HG03432 (cell line): ENCODE data around the gene SLC7A4.
A peak's percentile ranks its signal among the peaks of the same experiment; 100 is the strongest.
"Not testable (repeated sequence)": the region's sequence is repeated elsewhere in the genome, so short reads cannot be mapped to it uniquely, and the experiment has no call there.

Experiments
- ATAC-seq: cut with Tn5 transposase; IDR thresholded peaks from one replicate; pipeline ENCODE4 v1.9.1; 2021; ENCODE audit warnings: mild to moderate bottlenecking, moderate library complexity; ENCODE audit not compliant: unreplicated experiment

SLC7A4 gene

GRCh38 chr22:21022955-21023614 lies 9.3 kb downstream of the SLC7A4 start:
- ATAC-seq = no peak

DNA sequence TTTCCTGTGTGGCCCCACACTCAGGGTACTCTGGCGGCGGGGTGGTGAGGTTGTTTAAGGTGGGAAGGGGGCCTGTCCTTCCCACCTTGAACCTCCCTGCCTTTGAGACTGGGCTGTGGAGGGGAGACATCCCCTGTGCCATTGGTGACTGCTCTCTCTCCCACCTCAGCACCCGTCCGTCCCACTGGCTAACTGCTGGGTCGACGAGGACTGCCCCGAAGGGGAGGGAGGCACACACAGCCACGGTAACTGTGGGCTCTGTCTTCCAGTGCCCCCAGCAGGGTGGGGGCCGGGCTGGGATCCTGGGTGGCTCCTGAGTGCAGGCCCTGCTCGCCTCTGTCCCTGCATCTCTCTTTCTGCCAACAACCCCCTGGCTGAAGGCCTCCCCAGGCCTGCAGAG lies 9.9 kb downstream of the SLC7A4 start:
- no peak for ATAC-seq

- ATAC-seq = no peak
These were observed 11.4 kb downstream of the SLC7A4 start for GRCh38 chr22:21020802-21021429.

GRCh38 chr22:21018314-21018713 lies 14.0 kb downstream of the SLC7A4 start:
- no peak for ATAC-seq

- no peak for ATAC-seq
These were observed 15.5 kb downstream of the SLC7A4 start for GRCh38 chr22:21016644-21017420.

GRCh38 chr22:21015466-21016006 lies 16.8 kb downstream of the SLC7A4 start:
- ATAC-seq = no peak

- ATAC-seq = no peak
These were observed 17.5 kb downstream of the SLC7A4 start, which contains the start of gene P2RX6 for GRCh38 chr22:21014726-21015465. P2RX6 (plus strand) TSS chr22:21015165; CDS start chr22:21015175, 10 bp downstream.

GRCh38 chr22:21014202-21014725 lies 18.1 kb downstream of the SLC7A4 start:
- ATAC-seq = peak; percentile 88

DNA sequence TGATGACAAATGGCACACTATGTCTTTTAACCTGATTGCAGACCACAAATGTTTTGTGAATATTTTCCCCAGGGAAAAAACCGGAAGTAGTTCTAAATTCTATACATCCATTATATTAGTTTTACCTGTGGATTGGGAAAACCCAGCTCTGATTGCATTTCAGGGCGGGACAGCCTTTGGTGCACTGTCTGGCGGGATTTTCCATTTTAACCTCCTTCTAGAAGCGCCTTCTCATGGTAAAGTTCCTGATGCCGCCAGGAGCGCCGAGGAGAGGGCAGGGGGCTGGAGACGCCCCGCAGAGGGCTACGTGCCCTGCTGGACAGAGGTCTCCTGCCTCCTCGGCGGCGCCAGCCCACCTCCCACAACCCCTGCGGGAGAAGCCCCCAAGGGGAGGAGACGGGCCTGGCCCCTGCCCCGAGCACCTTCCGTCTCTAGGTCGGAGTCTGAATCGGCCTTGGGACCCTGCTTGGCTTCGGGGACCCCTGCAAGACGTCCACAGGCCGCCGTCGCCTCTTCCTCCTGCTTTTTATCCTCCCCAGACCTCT lies 18.6 kb downstream of the SLC7A4 start:
- ATAC-seq = no peak

GRCh38 chr22:21012446-21013407 lies 19.6 kb downstream of the SLC7A4 start:
- ATAC-seq = no peak

- ATAC-seq = no peak
These were observed 21.8 kb downstream of the SLC7A4 start for GRCh38 chr22:21010426-21011113.

DNA sequence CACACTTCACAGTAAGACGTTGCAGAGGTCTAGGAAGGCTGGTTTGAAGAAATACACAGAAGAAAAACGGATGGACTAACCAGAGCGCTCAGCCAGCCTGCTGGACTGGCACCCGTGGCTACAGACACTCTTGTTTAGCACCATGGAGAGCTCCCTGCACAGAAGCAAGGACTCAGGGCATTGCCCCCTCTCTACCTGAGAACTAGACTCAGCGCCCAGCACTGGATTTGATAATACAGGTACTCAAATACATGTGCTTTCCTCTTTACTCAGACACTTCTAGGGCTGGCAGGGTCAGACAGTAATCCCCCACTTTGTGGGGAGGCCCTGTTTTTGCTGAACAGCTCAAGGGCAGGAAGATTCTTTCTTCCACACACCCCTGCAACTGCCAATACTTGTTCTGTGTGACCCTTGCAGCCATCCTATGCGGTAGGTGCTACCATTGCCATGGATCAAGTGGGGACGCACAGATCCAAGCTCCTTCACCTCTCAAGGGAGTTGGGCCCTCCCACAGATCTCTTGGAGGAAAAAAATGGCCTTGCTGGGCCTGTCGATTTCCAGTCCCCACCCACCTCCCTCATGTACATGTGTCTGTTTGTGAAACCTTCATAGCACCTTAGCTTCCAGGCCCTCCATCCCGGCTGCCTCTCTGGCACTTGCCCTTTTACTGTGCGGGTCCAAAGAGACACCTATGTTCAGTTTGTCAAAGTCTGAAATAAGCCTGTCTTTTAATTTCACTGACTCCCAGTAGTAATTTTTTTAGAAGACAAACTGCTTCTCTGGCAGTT lies 22.5 kb downstream of the SLC7A4 start:
- ATAC-seq = no peak

DNA sequence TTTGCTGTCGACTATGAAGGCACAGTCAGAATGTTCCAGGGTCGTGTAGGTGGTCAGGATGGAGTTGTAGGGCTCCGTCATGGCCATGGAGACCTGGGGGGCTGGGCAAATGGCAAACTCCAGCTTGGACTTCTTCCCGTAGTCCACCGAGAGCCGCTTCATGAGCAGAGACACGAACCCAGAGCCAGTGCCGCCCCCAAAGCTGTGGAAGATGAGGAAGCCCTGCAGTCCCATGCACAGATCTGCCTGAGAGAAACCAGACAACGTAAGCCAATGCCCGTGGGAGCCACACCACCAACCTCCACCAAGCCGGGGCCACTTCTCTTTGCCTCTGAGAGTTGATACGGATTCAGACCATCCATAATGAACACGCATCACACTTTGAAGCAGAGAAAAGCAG lies 23.2 kb downstream of the SLC7A4 start:
- ATAC-seq = not testable (repeated sequence)

GRCh38 chr22:21003782-21004181 lies 28.6 kb downstream of the SLC7A4 start:
- ATAC-seq = no peak

- ATAC-seq = peak; percentile 86
These were observed 30.6 kb downstream of the SLC7A4 start, which contains the start of gene THAP7 for GRCh38 chr22:21001601-21002325. THAP7 (minus strand) TSS chr22:21002118; CDS start chr22:21001911, 207 bp downstream.

DNA sequence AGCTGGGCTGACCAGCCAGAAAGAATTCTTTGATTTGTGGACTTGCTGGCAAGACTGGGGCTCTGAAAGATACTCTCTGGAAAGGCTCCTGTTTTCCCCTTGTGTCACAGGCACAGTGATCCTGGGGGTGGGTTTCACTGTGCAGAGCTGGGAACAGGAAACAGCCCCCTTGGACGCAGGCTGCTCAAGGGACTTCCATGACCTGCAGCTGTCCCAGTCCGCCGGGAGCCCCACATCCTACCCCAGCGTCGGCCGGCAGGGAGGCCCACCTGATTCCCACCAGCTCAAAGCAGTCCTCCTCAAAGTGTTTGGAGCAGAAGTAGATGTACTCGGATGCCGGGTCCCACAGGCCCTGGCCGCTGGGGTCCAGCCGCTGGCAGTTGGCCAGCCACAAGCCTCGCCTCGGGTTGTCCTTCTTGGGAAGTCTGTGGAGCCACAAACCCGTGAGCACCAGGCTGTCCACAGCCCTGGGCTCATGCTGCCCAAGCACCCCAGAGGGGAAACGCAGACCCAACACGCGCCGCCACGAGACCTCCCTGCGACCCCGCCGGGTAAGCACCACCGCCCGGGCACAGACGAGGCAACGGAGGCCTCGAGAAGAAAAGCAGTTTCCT lies 31.3 kb downstream of the SLC7A4 start:
- peak; percentile 8 for ATAC-seq
